Ovary (tissue), 9 donors: ENCODE data around the gene RBM47. TPM values are rescaled to one million over a fixed set of nuclear protein-coding genes. Genes with fewer than 3 reads are reported as not detected.

ENCODE experiments used
- DNase-seq, 5 donors: peaks; one replicate each; pipeline ENCODE4 v3.0.0-alpha.2; 2019 to 2020
- H3K27ac ChIP-seq, 2 donors: fragments of 200-600 bp; one replicate each; pipeline versions ENCODE4 v1.5.1 to v1.8.0; 2019 to 2022
- H3K27me3 ChIP-seq: fragments of 200-600 bp; one replicate; pipeline ENCODE4 v1.8.0; 2022
- H3K36me3 ChIP-seq: fragments of 200-600 bp; sonication (generic); one replicate; pipeline ENCODE4 v1.5.1; 2019
- H3K4me1 ChIP-seq: one replicate; pipeline ENCODE4 v1.8.1; 2013; ENCODE audit warnings: mild to moderate bottlenecking, moderate library complexity; ENCODE audit not compliant: insufficient read depth
- H3K4me3 ChIP-seq: fragments of 200-600 bp; sonication (generic); one replicate; pipeline ENCODE4 v1.5.1; 2017
- H3K9me3 ChIP-seq, 2 donors: fragments of 200-600 bp in 1 of 2; sonication (generic) in 1 of 2; one replicate each; pipeline versions ENCODE4 v1.5.1 to v1.8.1; 2013 to 2019; ENCODE audit warnings: mild to moderate bottlenecking in 1 of 2, moderate library complexity in 1 of 2
- EP300 ChIP-seq: sonication (generic); formaldehyde crosslinking; IDR thresholded peaks from one replicate; pipeline ENCODE4 v1.6.1; 2017; ENCODE audit warnings: antibody characterized with exemption
- POLR2A ChIP-seq: fragments of 450-650 bp; IDR thresholded peaks from one replicate; pipeline ENCODE4 v1.6.1; 2017; ENCODE audit warnings: antibody characterized with exemption, mild to moderate bottlenecking, moderate library complexity
- WGBS, 3 donors: extraction: QIAGEN DNeasy Blood & Tissue Kit in 1 of 3; methylation state at CpG; one replicate each; pipeline versions ENCODE4 v1.1.5 to v1.1.7; 2013 to 2017; 5-methylcytosine and 5-hydroxymethylcytosine counted together
- intact Hi-C, 4 donors: fragments of 100-400 bp; cut with DNase I; formaldehyde crosslinking; loops; one replicate each; pipeline versions ENCODE4 v1.11.0 to v1.15.1; 2022 to 2023
- polyA plus RNA-seq, 2 donors: library from polyadenylated mRNA; stranded (reverse); fragments of 200-250 nt in 1 of 2; fragments of 350-450 nt in 1 of 2; fragmentation: Illumina TruSeq in 1 of 2; extraction: RNeasy Lipid Tissue Mini Kit (QIAGEN cat#74804) in 1 of 2; gene quantifications; one replicate each; pipeline ENCODE4 v1.2.3, GENCODE V29; 2013 to 2014
- total RNA-seq, 7 donors: library from RNA; depleted of rRNA in 2 of 7; stranded (reverse); fragments of >200 nt in 2 of 7; fragmentation: NEBNext Ultra II Directional in 3 of 7; extraction: Animal tissue kit (Norgen Biotek cat#: 25700) in 3 of 7; gene quantifications; one replicate each; pipeline versions ENCODE4 v1.1.0 to v1.2.4, GENCODE V29; 2016 to 2023
- TF ChIP-seq, protein P1 (sequence below), 3 donors: fragments of 450-650 bp in 2 of 3; fragments of 200-600 bp in 1 of 3; IDR thresholded peaks; one replicate each; pipeline versions ENCODE4 v1.5.1 to v1.8.0; 2016 to 2022; ENCODE audit warnings: antibody characterized with exemption in 3 of 3, mild to moderate bottlenecking in 1 of 3
- donor health status: DM: no; HTN: no; CAD: no; lungs with moderate emphysema.
- donor health status: DM: no; HTN: no; CAD: no.
- donor health status: Bipolar disorder and iron deficiency.
- donor health status: DM: yes; HTN: yes; CAD: no.
- donor health status: DM: no; HTN: no; CAD: no.
- donor health status: DM: yes; HTN: yes; CAD: no.

Gene RBM47
- total and polyA plus RNA-seq, 9 donors, result 2.7 to 92.8 (median 10.3) TPM

GRCh38 chr4:40661803-40662202 lies 32.1 kb upstream of the RBM47 start:
- Histone ChIP-seq H3K4me3 (no peak overlapping the region), H3K27ac (no peak overlapping the region), H3K27me3 (no peaks in the 10 kb centered on the region), H3K9me3 (no peaks in the 10 kb centered on the region), H3K4me1 (no peaks in the 10 kb centered on the region), H3K36me3 (no peaks in the 10 kb centered on the region)
- 89 to 92% (median 89%) methylated on average over 4 of the region's 4 CpGs for WGBS, 3 donors
- no peak for DNase-seq
- intact Hi-C loops, result no loop called here
- no peak for TF ChIP-seq POLR2A
- TF ChIP-seq, protein P1, sequence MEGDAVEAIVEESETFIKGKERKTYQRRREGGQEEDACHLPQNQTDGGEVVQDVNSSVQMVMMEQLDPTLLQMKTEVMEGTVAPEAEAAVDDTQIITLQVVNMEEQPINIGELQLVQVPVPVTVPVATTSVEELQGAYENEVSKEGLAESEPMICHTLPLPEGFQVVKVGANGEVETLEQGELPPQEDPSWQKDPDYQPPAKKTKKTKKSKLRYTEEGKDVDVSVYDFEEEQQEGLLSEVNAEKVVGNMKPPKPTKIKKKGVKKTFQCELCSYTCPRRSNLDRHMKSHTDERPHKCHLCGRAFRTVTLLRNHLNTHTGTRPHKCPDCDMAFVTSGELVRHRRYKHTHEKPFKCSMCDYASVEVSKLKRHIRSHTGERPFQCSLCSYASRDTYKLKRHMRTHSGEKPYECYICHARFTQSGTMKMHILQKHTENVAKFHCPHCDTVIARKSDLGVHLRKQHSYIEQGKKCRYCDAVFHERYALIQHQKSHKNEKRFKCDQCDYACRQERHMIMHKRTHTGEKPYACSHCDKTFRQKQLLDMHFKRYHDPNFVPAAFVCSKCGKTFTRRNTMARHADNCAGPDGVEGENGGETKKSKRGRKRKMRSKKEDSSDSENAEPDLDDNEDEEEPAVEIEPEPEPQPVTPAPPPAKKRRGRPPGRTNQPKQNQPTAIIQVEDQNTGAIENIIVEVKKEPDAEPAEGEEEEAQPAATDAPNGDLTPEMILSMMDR (IDR thresholded peaks at IDR 0.05), result no peak
- TF ChIP-seq EP300, result no peak

DNA sequence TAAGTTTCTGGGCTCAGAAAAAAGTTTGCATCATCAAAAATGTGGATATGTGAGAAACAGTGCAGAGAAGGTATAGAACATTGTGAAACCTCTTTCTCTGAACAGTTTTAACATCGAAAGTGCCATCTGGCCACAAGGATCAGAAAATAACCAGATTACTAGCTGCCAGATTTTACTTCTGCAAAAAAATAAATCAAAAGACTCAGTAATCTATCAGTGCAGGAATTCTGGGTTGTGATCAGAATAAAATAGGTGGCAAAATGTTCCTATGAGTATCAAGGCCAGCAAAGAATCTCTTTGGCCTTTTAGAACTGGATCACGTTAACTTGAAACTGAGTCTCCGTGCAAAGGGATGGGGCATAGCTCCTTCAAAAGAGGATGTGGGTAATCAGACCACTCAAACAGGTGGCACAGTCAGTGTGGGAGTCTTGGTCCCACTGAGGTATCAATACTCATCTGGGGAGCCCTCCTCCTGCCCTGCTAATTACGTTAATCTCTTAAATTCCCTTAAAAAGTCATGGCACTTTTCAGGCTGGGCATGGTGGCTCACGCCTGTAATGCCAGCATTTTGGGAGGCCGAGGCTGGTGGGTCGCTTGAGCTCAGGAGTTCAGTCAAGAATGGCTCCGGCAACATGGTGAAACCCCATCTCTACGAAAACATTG lies 26.7 kb upstream of the RBM47 start:
- intact Hi-C loops, result no loop called here
- H3K9me3 ChIP-seq, result no peaks in the 10 kb centered on the region
- no peak overlapping the region for H3K27ac ChIP-seq
- no peaks in the 10 kb centered on the region for H3K36me3 ChIP-seq
- 89 to 92% (median 91%) methylated on average over 9 of the region's 9 CpGs for WGBS, 3 donors
- no peak for TF ChIP-seq EP300
- TF ChIP-seq, protein P1 (IDR thresholded peaks at IDR 0.05), result no peak
- TF ChIP-seq POLR2A, result no peak
- H3K4me1 ChIP-seq, result no peaks in the 10 kb centered on the region
- DNase-seq, result no peak
- no peak overlapping the region for H3K4me3 ChIP-seq
- no peaks in the 10 kb centered on the region for H3K27me3 ChIP-seq

DNA sequence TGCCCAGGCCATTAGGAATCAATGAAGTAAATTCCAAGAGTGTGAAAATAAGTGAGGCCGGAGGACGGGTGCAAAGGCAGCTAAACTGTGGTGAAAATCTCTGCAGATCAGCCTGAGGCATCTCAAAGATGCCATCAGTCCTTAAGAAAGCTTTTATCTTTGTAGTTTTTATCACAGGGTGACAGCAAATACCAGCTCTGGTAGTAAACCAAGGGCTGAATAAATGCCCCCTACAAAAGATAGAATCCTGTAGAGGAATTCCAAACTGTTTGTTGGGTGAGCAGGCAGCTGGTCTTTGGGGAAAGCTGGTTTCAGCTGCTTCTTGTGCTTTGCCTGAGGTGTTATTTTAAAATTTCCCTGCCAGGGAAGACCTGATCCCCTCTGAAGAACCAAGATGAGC lies 21.6 kb upstream of the RBM47 start:
- DNase-seq, result no peak
- 80 to 95% (median 91%) methylated on average over 2 of the region's 2 CpGs for WGBS, 3 donors
- Histone ChIP-seq H3K4me3 (no peak overlapping the region), H3K27ac (no peak overlapping the region), H3K4me1 (no peaks in the 10 kb centered on the region), H3K36me3 (no peaks in the 10 kb centered on the region), H3K27me3 (no peaks in the 10 kb centered on the region), H3K9me3 (no peaks in the 10 kb centered on the region)
- intact Hi-C loops, result no loop called here
- TF ChIP-seq, protein P1 (IDR thresholded peaks at IDR 0.05), result no peak
- TF ChIP-seq POLR2A, result no peak
- TF ChIP-seq EP300, result no peak

- no peak overlapping the region for H3K4me3 ChIP-seq
- H3K27me3 ChIP-seq, result no peaks in the 10 kb centered on the region
- no peaks in the 10 kb centered on the region for H3K9me3 ChIP-seq
- H3K27ac ChIP-seq, result no peak overlapping the region
- TF ChIP-seq, protein P1 (IDR thresholded peaks at IDR 0.05), result no peak
- TF ChIP-seq EP300 (no peak), POLR2A (no peak)
- no peak for DNase-seq
- 78 to 86% (median 85%) methylated on average over 6 of the region's 6 CpGs for WGBS, 3 donors
- intact Hi-C loops, result no loop called here
- H3K4me1 ChIP-seq, result no peaks in the 10 kb centered on the region
- no peaks in the 10 kb centered on the region for H3K36me3 ChIP-seq
These were observed 19.7 kb upstream of the RBM47 start for GRCh38 chr4:40649321-40649720.
